A172 (cell line): ENCODE measurements around the gene CACNA1D. TPM values are rescaled to one million over a fixed set of nuclear protein-coding genes. Genes with fewer than 3 reads are reported as not detected.
"Not testable (repeated sequence)": the region's sequence is repeated elsewhere in the genome, so short reads cannot be mapped to it uniquely, and the experiment has no call there.

Experiments used
- DNase-seq: peaks from one replicate; pipeline ENCODE4 v3.0.0-alpha.2; 2015; ENCODE audit warnings: low spot score
- total RNA-seq: library from RNA; depleted of rRNA; stranded (reverse); fragments of >200 nt; shearing (Covaris generic); gene quantifications from 2 replicates; pipeline ENCODE4 v1.2.3, GENCODE V29; 2014

Gene CACNA1D
- total RNA-seq, 1 experiment from 2014 or later: not detected

GRCh38 chr3:53571264-53571663 lies 76.9 kb downstream of the CACNA1D start:
- no peak for DNase-seq

- DNase-seq: not testable (repeated sequence)
These were observed 77.8 kb downstream of the CACNA1D start for GRCh38 chr3:53572184-53572583.

GRCh38 chr3:53577506-53577905 lies 83.1 kb downstream of the CACNA1D start:
- no peak for DNase-seq

- DNase-seq: no peak
These were observed 85.2 kb downstream of the CACNA1D start for GRCh38 chr3:53579636-53580035.

GRCh38 chr3:53581671-53582070 lies 87.3 kb downstream of the CACNA1D start:
- DNase-seq: peak; percentile 14

GRCh38 chr3:53583161-53583690 lies 88.8 kb downstream of the CACNA1D start:
- DNase-seq: no peak

DNA sequence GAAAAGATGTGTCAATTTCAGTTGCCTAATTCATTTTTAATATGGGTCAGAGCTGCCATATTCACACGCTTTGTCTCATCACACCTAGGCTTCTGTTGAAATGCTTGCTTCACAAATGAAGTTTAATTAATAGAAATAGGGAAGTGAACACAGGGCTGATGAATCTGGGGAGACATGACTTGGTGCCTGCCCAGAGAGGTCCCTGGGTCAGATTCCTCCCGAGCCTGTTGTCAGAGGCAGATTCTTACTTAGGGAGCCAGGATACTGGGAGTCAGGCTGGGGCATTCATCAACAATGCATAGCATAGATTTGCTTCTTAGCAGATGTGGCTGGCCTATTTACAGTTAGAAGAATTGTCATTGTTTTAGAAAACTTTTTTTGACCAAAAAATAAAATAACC lies 90.6 kb downstream of the CACNA1D start:
- no peak for DNase-seq

GRCh38 chr3:53585627-53586026 lies 91.2 kb downstream of the CACNA1D start:
- no peak for DNase-seq

- no peak for DNase-seq
These were observed 93.7 kb downstream of the CACNA1D start for GRCh38 chr3:53588122-53588521.

DNA sequence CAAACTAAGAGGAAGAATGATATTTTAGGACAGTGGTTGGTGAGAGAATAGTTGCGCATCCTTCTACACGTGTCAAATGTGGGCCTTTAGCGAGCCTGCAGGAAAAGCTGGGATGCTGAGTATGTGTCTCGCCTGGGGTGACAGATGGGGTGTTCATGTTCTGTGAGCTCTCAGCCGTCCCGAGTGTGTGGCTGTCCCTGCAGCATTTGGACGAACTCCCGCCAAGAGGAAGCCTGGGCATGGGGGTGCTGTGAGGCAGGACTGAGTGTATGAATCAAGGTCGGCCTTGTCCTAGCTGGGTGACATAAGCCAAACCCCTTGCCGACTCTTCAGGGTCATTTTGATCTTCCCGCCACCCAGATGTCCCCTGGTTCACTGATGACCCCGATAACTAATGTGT lies 94.8 kb downstream of the CACNA1D start:
- no peak for DNase-seq

- no peak for DNase-seq
These were observed 95.4 kb downstream of the CACNA1D start for GRCh38 chr3:53589806-53590205.

DNA sequence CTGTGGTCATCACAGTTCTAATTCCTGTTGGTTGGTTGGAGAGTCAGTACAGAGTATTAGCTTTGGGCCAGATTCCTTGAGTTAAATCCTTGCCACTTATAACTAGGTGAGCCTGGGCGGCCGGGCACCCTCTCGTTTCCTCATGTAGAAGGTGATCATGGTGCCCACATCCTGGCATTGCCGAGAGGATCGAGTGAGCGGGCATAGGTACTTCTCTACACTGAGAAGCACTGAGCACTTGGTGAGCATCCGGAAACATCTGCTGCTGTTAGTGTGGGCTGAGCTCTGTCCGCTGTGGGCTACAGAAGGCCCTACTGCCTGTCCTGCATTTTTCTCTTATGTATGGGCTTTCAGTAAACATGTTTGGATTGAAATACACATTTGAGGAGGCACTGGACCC lies 96.2 kb downstream of the CACNA1D start:
- DNase-seq: no peak

DNA sequence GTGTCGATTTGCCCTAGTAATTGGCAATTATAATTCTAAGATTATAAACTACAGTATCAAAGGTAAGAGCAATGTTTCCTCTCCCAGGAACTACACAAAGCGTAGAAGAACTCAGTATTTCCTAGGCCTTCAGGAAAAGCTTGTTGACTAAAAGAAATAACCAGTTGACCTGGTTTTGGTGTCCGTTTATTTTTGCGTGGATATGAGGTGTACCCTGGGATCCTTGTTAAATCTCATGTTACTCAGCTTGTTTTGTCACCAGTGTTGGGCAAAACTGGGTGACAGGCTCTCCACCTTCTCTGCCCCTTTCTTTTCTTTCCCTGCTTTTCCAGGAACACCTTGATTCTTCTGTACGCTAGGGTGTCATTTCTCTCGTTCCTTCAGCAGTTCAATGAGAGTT lies 97.2 kb downstream of the CACNA1D start:
- DNase-seq: no peak

DNA sequence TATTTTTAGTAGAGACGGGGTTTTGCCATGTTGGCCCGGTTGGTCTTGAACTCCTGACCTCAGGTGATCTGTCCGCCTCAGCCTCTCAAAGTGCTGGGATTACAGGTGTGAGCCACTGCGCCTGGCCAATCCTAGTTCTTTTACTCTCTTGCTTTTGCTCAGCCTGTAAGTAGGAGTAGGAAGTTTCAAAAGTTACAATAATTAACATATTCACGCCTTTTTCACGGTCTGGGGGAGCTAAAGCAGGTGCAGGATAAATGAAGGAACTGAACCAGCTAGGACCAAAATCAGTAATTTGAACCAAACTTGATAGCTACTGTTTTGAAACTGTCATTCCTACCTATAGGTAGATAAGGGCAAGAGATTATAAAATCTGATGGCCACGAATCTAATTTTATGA lies 98.5 kb downstream of the CACNA1D start:
- DNase-seq: no peak

- DNase-seq: no peak
These were observed 99.2 kb downstream of the CACNA1D start for GRCh38 chr3:53593611-53594010.

- DNase-seq: no peak
These were observed 99.9 kb downstream of the CACNA1D start for GRCh38 chr3:53594276-53594675.

GRCh38 chr3:53595660-53596059 lies 101.2 kb downstream of the CACNA1D start:
- no peak for DNase-seq

GRCh38 chr3:53597136-53597915 lies 102.9 kb downstream of the CACNA1D start:
- peak; percentile 60 for DNase-seq

- DNase-seq: no peak
These were observed 105.4 kb downstream of the CACNA1D start for GRCh38 chr3:53599771-53600170.

DNA sequence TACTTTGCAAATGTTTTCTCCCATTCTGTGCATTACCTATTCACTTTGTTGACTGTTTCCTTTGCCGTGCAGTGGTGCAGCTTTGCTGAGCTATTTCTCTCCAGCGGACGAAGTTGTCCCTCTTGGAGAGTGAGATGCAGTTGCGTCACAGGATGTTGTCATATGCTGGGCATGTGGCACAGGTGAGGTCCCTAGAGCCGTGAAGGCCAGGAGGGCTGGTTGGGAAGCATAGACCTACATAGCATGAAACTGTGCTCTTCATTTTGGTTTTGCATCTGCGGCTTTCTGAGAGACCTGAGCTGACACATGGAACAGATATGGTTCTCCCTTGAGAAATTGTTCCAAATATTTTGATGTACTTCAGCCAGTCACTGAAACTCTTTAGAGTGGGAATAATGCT lies 108.5 kb downstream of the CACNA1D start:
- no peak for DNase-seq

DNA sequence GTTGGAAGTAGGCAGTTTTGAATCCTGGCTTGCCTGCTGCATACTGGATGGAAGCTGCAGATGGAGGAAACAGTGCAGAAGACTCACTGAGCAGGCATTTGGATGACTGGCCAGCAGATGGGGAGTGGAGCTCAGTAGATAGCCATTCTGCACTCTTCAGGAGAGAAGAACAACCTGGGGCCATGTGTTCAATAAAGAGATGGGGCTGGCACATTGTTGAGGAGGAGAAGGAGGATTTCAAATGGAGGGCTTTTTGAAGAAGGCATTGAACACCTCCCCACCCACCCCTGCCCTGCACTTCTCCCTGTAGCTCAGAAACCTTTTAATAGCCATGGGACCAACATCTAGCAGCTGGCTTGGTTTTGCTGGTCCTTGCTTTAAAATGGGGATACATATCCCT lies 109.8 kb downstream of the CACNA1D start:
- DNase-seq: no peak

GRCh38 chr3:53606793-53607192 lies 112.4 kb downstream of the CACNA1D start:
- no peak for DNase-seq

DNA sequence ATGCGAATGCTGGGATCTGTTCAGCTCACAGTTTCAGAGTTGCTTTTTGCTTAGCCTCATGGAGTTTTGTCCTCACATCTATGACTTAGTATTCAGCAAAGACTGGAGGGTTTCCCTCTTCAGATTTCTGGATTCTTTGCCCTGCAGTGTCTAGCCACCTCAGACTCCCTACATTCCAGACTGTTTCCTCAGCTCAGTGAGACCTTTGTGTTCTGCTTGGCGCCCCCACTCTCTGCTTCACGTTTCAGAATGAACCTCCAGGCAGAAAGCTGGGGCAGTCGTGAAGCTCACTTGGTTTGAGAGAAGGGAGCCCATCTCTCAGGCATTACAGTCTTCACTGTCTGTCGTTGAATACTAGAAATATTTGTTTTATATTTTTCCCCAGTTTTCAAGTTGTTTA lies 118.1 kb downstream of the CACNA1D start:
- DNase-seq: no peak

DNA sequence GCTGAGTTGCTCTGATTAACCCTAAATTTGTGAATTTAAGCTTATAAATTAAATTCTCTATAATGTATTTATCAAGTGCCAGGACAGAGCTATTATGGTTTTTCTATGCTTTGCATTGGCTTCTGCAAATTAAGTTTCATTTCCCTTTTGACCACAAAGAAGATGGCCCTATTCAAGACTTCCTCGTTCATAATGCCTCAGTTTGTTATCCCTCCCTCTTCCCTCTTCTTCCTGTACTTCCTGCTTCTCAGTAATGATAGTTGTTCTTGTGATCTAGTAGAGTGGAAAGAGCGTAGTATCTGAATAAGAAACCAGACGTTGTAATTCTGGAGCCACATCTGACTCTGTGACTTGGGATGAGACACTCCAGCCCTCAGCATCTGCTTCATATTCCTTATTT lies 118.7 kb downstream of the CACNA1D start:
- DNase-seq: no peak
